ENCODE data around the gene KCNJ5. TPM values are rescaled to one million over a fixed set of nuclear protein-coding genes. Genes with fewer than 3 reads are reported as not detected.
A peak's percentile ranks its signal among the peaks of the same experiment; 100 is the strongest.

The KCNJ5 gene
- total RNA-seq, 1 donor from 2014 or later, result 8.5 TPM

- peak; percentile 31 for DNase-seq
- Histone ChIP-seq H3K4me1 (peaks cover 21% of the 10 kb centered on the region), H3K27me3 (no peaks in the 10 kb centered on the region), H3K27ac (no peak overlapping the region), H3K36me3 (no peaks in the 10 kb centered on the region), H3K4me3 (no peak overlapping the region), H3K9me3 (no peaks in the 10 kb centered on the region)
- no peak for ATAC-seq
- intact Hi-C loops (cut with DNase I), result no loop called here
- TF ChIP-seq CTCF (IDR thresholded peaks at IDR 0.05), result no peak
Observed at GRCh38 chr11:128911239-128911638, 20.1 kb downstream of the KCNJ5 start.

GRCh38 chr11:128911701-128912100 lies 20.5 kb downstream of the KCNJ5 start:
- H3K27me3 ChIP-seq, result no peaks in the 10 kb centered on the region
- no peaks in the 10 kb centered on the region for H3K9me3 ChIP-seq
- no peak for TF ChIP-seq CTCF (IDR thresholded peaks at IDR 0.05)
- intact Hi-C loops (cut with DNase I), result no loop called here
- H3K4me1 ChIP-seq, result peaks cover 19% of the 10 kb centered on the region
- no peak overlapping the region for H3K4me3 ChIP-seq
- H3K27ac ChIP-seq, result no peak overlapping the region
- H3K36me3 ChIP-seq, result no peaks in the 10 kb centered on the region
- ATAC-seq (no peak), DNase-seq (peak; percentile 35)

- ATAC-seq (no peak), DNase-seq (peak; percentile 42)
- H3K4me1 ChIP-seq, result peaks cover 2% of the 10 kb centered on the region
Observed at GRCh38 chr11:128913806-128914205, 22.6 kb downstream of the KCNJ5 start.

GRCh38 chr11:128914216-128915148 lies 23.3 kb downstream of the KCNJ5 start:
- no peaks in the 10 kb centered on the region for H3K9me3 ChIP-seq
- no peaks in the 10 kb centered on the region for H3K36me3 ChIP-seq
- H3K4me1 ChIP-seq, result no peaks in the 10 kb centered on the region
- H3K27me3 ChIP-seq, result no peaks in the 10 kb centered on the region
- ATAC-seq (no peak), DNase-seq (no peak)
- no peak for TF ChIP-seq CTCF (IDR thresholded peaks at IDR 0.05)
- intact Hi-C loops (cut with DNase I), result no loop called here
- H3K4me3 ChIP-seq, result no peak overlapping the region
- H3K27ac ChIP-seq, result no peak overlapping the region

More at GRCh38 chr11:128913806-128914205, 22.6 kb downstream of the KCNJ5 start:
- Histone ChIP-seq H3K36me3 (no peaks in the 10 kb centered on the region), H3K27ac (no peak overlapping the region), H3K9me3 (no peaks in the 10 kb centered on the region), H3K4me3 (no peak overlapping the region), H3K27me3 (no peaks in the 10 kb centered on the region)
- no peak for TF ChIP-seq CTCF (IDR thresholded peaks at IDR 0.05)
- intact Hi-C loops (cut with DNase I), result no loop called here

GRCh38 chr11:128915149-128915521 lies 24.0 kb downstream of the KCNJ5 start:
- Histone ChIP-seq H3K4me3 (no peak overlapping the region), H3K36me3 (no peaks in the 10 kb centered on the region), H3K9me3 (no peaks in the 10 kb centered on the region), H3K27me3 (no peaks in the 10 kb centered on the region), H3K27ac (no peak overlapping the region), H3K4me1 (no peaks in the 10 kb centered on the region)
- intact Hi-C loops (cut with DNase I), result no loop called here
- DNase-seq (no peak), ATAC-seq (no peak)
- TF ChIP-seq CTCF (IDR thresholded peaks at IDR 0.05), result no peak
